ENCODE data around the gene JPT2. TPM values are rescaled to one million over a fixed set of nuclear protein-coding genes. Genes with fewer than 3 reads are reported as not detected.

The JPT2 gene
- total RNA-seq, 1 donor: 45.9 TPM

DNA sequence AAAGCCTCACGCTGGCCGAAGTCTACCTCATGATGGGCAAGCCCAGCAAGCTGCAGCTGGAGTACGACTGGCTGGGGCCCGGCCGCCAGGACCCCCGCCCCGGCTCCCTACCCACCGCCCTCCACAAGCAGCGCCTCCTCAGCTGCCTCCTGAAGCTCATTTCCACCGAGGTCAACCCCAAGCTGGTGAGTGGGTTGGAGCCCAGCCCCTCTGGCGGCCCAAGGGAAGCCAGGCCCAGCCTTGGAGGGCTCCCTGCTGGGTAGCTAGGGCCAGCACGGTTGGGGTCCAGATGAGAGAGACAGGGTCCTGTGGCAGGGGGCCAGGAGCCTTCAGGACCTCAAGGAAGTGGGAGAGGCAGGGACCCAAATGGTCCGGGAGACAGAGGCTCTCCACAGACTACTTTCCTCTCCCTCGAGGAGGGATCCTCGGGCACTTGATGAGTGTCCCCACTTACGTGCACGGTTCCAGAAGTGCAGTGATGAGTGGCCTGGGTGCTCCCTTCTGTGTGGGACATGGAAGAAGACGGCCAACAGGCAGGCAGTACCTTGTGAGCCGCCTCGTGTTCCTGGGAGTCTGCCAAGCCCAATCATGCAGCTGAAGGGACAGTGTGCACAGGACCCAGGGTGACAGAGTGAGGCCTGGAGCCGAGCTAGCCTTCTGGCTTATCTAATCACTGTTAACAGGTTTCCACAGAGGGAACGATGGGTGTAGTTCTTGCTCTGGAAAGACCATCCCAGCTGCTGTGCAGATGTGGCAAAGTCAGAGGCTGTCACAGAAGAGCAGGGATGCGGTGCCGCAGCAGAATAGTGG is 21.1 kb upstream of the JPT2 start:
- no peak for DNase-seq (ENCODE audit: low read depth)
- TF ChIP-seq, protein P1, sequence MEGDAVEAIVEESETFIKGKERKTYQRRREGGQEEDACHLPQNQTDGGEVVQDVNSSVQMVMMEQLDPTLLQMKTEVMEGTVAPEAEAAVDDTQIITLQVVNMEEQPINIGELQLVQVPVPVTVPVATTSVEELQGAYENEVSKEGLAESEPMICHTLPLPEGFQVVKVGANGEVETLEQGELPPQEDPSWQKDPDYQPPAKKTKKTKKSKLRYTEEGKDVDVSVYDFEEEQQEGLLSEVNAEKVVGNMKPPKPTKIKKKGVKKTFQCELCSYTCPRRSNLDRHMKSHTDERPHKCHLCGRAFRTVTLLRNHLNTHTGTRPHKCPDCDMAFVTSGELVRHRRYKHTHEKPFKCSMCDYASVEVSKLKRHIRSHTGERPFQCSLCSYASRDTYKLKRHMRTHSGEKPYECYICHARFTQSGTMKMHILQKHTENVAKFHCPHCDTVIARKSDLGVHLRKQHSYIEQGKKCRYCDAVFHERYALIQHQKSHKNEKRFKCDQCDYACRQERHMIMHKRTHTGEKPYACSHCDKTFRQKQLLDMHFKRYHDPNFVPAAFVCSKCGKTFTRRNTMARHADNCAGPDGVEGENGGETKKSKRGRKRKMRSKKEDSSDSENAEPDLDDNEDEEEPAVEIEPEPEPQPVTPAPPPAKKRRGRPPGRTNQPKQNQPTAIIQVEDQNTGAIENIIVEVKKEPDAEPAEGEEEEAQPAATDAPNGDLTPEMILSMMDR (IDR thresholded peaks at IDR 0.05; ENCODE audit: insufficient read depth, low read length): no peak
- H3K4me3 ChIP-seq (ENCODE audit: low read depth, low read length): no peak overlapping the region

DNA sequence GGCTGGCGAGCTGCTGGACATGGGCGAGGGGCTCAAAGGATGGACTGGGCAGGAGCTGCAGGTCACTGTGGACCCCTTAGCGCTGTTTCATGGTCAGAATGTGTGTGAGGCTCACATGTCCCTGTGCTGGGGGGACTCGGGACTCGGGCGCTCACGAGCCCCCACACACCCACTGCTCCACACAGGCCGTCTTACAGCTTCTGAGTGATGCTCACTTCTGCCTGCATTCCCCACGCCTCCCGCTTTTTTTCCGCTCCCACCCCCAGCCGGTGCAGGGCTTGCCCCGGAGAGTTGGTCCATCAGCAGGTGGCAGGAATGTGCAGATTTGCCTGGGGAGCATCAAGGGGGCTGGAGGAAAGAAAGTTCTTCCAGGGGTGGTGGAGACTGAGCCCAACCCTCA is 20.2 kb upstream of the JPT2 start:
- H3K4me3 ChIP-seq (ENCODE audit: low read depth, low read length): no peak overlapping the region
- TF ChIP-seq, protein P1 (IDR thresholded peaks at IDR 0.05; ENCODE audit: insufficient read depth, low read length): no peak
- no peak for DNase-seq (ENCODE audit: low read depth)

DNA sequence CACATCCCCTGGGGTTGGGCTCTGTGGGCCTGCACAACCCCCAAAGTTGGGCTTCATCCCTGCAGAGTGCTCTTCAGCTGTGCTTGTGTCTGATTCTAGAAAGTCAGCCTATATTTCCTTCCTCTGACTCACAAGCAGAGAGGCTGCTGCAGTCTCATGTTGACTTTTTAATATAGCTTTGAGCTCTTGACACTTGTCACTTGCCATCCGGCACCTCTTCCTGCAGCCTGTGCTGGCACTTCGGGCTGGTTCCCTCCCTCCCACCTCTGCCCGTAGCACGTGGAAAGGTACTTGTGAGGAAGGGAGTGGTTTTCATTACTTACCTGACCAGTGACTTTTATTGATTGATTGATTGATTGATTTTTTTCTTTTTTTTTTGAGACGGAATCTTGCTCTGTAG is 19.0 kb upstream of the JPT2 start:
- DNase-seq (ENCODE audit: low read depth): no peak
- no peak overlapping the region for H3K4me3 ChIP-seq (ENCODE audit: low read depth, low read length)
- TF ChIP-seq, protein P1 (IDR thresholded peaks at IDR 0.05; ENCODE audit: insufficient read depth, low read length): no peak

DNA sequence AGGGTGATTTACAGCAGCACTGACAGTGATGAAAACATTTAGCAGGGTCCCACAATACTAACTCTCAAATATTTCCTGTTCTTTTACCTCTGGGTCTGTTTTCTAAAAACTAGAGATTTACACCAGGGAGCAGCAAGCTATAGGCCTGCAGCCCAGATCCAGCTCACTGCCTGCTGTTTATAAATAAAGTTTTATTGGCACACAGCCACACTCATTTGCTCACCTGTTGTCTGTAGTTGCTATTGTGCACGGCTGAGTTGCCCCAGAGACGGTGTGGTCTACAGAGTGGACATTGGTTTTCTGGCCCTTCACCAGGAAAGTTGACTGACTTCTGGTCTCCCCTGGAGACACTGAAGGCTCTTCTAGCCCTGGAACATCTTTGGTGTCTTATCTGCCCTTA is 16.3 kb upstream of the JPT2 start:
- TF ChIP-seq, protein P1 (IDR thresholded peaks at IDR 0.05; ENCODE audit: insufficient read depth, low read length): no peak
- no peak for DNase-seq (ENCODE audit: low read depth)
- H3K4me3 ChIP-seq (ENCODE audit: low read depth, low read length): no peak overlapping the region

DNA sequence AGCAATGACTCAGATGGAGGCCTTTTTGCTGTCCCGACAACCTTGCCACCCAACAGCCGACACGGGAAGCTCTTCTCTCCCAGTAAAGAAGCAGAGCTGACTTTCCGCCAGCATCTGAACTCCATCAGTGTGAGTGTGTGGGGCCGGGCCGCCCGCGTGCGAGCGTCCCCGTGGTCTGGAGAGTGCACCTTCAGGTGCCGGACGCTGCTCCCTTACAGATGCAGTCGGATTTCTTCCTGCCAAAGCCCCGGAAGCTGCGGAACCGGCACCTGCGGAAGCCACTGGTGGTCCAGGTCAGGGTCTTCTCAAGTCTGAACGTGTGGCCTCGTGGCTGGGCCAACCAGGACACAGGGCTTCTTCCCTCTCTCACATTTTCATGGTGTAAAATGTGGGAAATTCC is 15.5 kb upstream of the JPT2 start:
- TF ChIP-seq, protein P1 (IDR thresholded peaks at IDR 0.05; ENCODE audit: insufficient read depth, low read length): no peak
- no peak overlapping the region for H3K4me3 ChIP-seq (ENCODE audit: low read depth, low read length)
- no peak for DNase-seq (ENCODE audit: low read depth)

DNA sequence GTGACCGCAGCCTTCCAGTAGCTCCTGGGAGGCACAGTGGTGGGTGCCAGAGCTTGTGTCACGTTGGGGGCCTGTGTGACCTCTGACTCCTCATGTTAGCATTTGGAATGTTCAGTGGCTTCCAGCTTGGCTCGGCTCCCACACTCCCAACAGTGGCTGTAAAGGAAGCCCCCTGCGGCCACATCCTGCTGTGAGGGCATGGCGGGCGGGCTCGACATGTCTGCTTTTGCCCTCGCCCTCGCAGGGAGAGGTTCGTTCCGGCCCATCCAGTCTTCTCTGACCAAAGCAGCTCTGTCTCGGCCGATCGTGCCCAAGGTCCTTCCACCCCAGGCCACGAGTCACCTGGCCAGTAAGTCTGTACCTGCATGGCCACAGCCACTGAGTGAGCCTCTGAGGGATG is 12.2 kb upstream of the JPT2 start:
- DNase-seq (ENCODE audit: low read depth): no peak
- H3K4me3 ChIP-seq (ENCODE audit: low read depth, low read length): no peak overlapping the region
- TF ChIP-seq, protein P1 (IDR thresholded peaks at IDR 0.05; ENCODE audit: insufficient read depth, low read length): no peak

DNA sequence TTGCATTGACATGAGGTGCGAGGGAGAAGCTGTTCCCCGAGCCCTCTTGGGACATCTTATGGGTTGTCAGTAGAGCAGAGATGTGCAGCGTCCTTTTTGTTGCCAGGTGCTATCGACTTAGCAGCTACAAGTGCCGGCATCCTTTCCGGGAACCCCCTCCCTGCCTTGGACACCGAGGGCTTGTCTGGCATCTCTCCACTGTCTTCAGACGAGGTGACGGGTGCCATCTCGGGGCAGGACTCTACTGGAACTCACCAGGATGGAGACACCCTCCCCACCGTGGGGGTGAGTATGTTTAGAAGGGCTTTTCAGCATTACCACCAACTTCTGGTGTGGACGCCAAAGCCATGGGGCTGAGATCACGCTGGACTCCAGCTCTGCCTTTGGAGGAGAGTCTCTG is 11.8 kb upstream of the JPT2 start:
- no peak for DNase-seq (ENCODE audit: low read depth)
- no peak overlapping the region for H3K4me3 ChIP-seq (ENCODE audit: low read depth, low read length)
- TF ChIP-seq, protein P1 (IDR thresholded peaks at IDR 0.05; ENCODE audit: insufficient read depth, low read length): no peak

All from fibroblast of the aortic adventitia (primary cell).